ENCODE measurements around the gene PLAU.

DNA sequence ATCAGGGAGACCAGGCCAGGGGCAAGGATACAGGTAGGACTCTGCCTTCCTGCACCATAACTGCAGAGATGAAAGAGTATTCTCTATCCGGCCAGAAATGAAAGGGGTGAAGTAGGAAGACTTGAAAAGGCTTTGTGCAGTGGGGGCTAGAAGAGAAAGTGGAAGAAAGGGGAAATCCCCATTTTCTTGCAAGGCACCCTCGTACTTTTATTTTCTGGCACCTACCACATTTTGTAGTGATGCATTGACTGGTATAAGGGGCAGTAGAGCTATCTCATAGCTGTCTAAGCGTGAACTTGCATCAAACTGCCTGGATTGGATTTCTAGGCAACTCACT, 35.8 kb upstream of the PLAU start:
- TF ChIP-seq, protein P1, sequence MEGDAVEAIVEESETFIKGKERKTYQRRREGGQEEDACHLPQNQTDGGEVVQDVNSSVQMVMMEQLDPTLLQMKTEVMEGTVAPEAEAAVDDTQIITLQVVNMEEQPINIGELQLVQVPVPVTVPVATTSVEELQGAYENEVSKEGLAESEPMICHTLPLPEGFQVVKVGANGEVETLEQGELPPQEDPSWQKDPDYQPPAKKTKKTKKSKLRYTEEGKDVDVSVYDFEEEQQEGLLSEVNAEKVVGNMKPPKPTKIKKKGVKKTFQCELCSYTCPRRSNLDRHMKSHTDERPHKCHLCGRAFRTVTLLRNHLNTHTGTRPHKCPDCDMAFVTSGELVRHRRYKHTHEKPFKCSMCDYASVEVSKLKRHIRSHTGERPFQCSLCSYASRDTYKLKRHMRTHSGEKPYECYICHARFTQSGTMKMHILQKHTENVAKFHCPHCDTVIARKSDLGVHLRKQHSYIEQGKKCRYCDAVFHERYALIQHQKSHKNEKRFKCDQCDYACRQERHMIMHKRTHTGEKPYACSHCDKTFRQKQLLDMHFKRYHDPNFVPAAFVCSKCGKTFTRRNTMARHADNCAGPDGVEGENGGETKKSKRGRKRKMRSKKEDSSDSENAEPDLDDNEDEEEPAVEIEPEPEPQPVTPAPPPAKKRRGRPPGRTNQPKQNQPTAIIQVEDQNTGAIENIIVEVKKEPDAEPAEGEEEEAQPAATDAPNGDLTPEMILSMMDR (IDR thresholded peaks at IDR 0.05; ENCODE audit: low read depth, low read length), result no peak
- no peak for TF ChIP-seq EZH2phosphoT487 (IDR thresholded peaks at IDR 0.05; ENCODE audit: low read depth)
